GM12878 (cell line): ENCODE data around the gene JHY. TPM values are rescaled to one million over a fixed set of nuclear protein-coding genes. Genes with fewer than 3 reads are reported as not detected.

Experiments used
- ATAC-seq: fragments of 200-7000 bp; cut with Tn5 transposase; 3 replicates; pipeline ENCODE4 v1.9.1; 2020; ENCODE audit warnings: mild to moderate bottlenecking, moderate library complexity
- BruUV-seq: library from RNA; stranded (reverse); fragments of 400-500 nt; replicated peaks from 2 replicates; lab custom pipeline; 2021; lab: Mats Ljungman, UMichigan
- CTCF ChIA-PET: fragments of 300-600 bp; sonication (Branson Sonifier 250); formaldehyde crosslinking; extraction: SDS; loops from one replicate; lab custom pipeline; 2021; ENCODE audit warnings: inconsistent platforms; lab: Yijun Ruan, JAX
- POLR2A ChIA-PET: fragments of 350-600 bp; formaldehyde crosslinking; extraction: SDS; loops from one replicate; lab custom pipeline; 2021; ENCODE audit warnings: inconsistent platforms; lab: Charles Lee
- RAD21 ChIA-PET: fragments of 300-600 bp; sonication (Branson Sonifier 250); formaldehyde crosslinking; loops from one replicate; lab custom pipeline; 2023; ENCODE audit warnings: antibody characterized with exemption; ENCODE audit not compliant: unreplicated experiment; lab: Charles Lee
- SMC1A ChIA-PET: fragments of 300-600 bp; sonication (Branson Sonifier 250); formaldehyde crosslinking; loops from one replicate; lab custom pipeline; 2023; ENCODE audit not compliant: unreplicated experiment, uncharacterized antibody; lab: Charles Lee
- DNase-seq: peaks from one replicate; pipeline ENCODE4 v3.0.0-alpha.2; 2011; ENCODE audit warnings: low read depth, low spot score
- FAIRE-seq: peaks from 3 replicates; lab custom pipeline; 2011; peaks lifted over from hg19 to GRCh38; lab: Jason Lieb, UNC
- H2AFZ ChIP-seq: 2 replicates; pipeline ENCODE4 v1.6.0; 2011; ENCODE audit warnings: low read depth, low read length, control low read depth; ENCODE audit not compliant: control insufficient read depth
- H3K27ac ChIP-seq: 2 replicates; pipeline ENCODE4 v1.5.1; 2011; ENCODE audit warnings: control low read depth; ENCODE audit not compliant: control insufficient read depth, insufficient read depth
- H3K27me3 ChIP-seq, 2 experiments: replicated peaks in 1 of 2; 2 replicates each; pipeline versions ENCODE4 v1.6.0 to v1.6.1; 2011; ENCODE audit warnings: low read length in 1 of 2; ENCODE audit not compliant: control insufficient read depth in 2 of 2, insufficient read depth in 2 of 2
- H3K36me3 ChIP-seq, 2 experiments: 2 replicates each; pipeline ENCODE4 v1.5.1; 2011; ENCODE audit warnings: low read length in 1 of 2; ENCODE audit not compliant: control insufficient read depth in 2 of 2, insufficient read depth in 2 of 2
- H3K4me1 ChIP-seq: 2 replicates; pipeline ENCODE4 v1.6.1; 2011; ENCODE audit warnings: mild to moderate bottlenecking, low read length, moderate library complexity, mixed read lengths; ENCODE audit not compliant: control insufficient read depth, insufficient read depth
- H3K4me2 ChIP-seq: 2 replicates; pipeline ENCODE4 v1.6.0; 2011; ENCODE audit warnings: control low read depth; ENCODE audit not compliant: control insufficient read depth, insufficient read depth
- H3K4me3 ChIP-seq: fragments of 200-600 bp; sonication (generic); 2 replicates; pipeline ENCODE4 v1.5.1; 2016
- H3K79me2 ChIP-seq: 2 replicates; pipeline ENCODE4 v1.6.0; 2011; ENCODE audit warnings: low read length; ENCODE audit not compliant: control insufficient read depth, insufficient read depth
- H3K9ac ChIP-seq: 2 replicates; pipeline ENCODE4 v1.8.0; 2011; ENCODE audit warnings: low read length, control low read depth, mixed read lengths; ENCODE audit not compliant: control insufficient read depth, insufficient read depth
- H3K9me3 ChIP-seq: replicated peaks from 3 replicates; pipeline ENCODE4 v1.5.1; 2011; ENCODE audit warnings: mild to moderate bottlenecking, low read length; ENCODE audit not compliant: control insufficient read depth, insufficient read depth
- H4K20me1 ChIP-seq: 2 replicates; pipeline ENCODE4 v1.6.0; 2011; ENCODE audit not compliant: control insufficient read depth, insufficient read depth
- BCL11A ChIP-seq: IDR thresholded peaks from 2 replicates; pipeline ENCODE4 v1.6.1; 2011; ENCODE audit warnings: low read depth, low read length
- ETV6 ChIP-seq, 2 experiments: fragments of 450-650 bp in 1 of 2; IDR thresholded peaks in 1 of 2; conservative IDR thresholded peaks in 1 of 2; 2 replicates each; pipeline ENCODE4 v1.6.1; 2014; ENCODE audit warnings: antibody characterized with exemption in 1 of 2, borderline replicate concordance in 1 of 2, low read depth in 1 of 2, mild to moderate bottlenecking in 1 of 2, moderate library complexity in 1 of 2
- FOS ChIP-seq: IDR thresholded peaks from 3 replicates; pipeline ENCODE4 v1.6.1; 2011; ENCODE audit warnings: borderline replicate concordance; ENCODE audit not compliant: insufficient read length; ENCODE audit errors: extremely low read depth
- LARP7 ChIP-seq: fragments of 450-650 bp; IDR thresholded peaks from 2 replicates; pipeline ENCODE4 v1.6.1; 2017; ENCODE audit warnings: mild to moderate bottlenecking
- MTA2 ChIP-seq: fragments of 450-650 bp; IDR thresholded peaks from 2 replicates; pipeline ENCODE4 v1.6.1; 2016; ENCODE audit warnings: low read depth, mild to moderate bottlenecking, moderate library complexity
- MYC ChIP-seq: IDR thresholded peaks from 2 replicates; pipeline ENCODE4 v1.6.1; 2011; ENCODE audit warnings: mild to moderate bottlenecking, low read length, moderate library complexity, inconsistent platforms; ENCODE audit not compliant: insufficient read depth, insufficient replicate concordance, insufficient read length, severe bottlenecking
- NFIC ChIP-seq: IDR thresholded peaks from 2 replicates; pipeline ENCODE4 v1.6.1; 2012; ENCODE audit warnings: low read depth, mild to moderate bottlenecking, inconsistent platforms, low read length, moderate library complexity
- NFYB ChIP-seq: IDR thresholded peaks from 2 replicates; pipeline ENCODE4 v1.6.1; 2011; ENCODE audit warnings: low read depth, mild to moderate bottlenecking, low read length, improper control_type of control experiment, moderate library complexity; ENCODE audit not compliant: insufficient read depth
- NR2C2 ChIP-seq: IDR thresholded peaks from 2 replicates; pipeline ENCODE4 v1.6.1; 2011; ENCODE audit warnings: borderline replicate concordance, low read depth; ENCODE audit not compliant: control insufficient read depth, insufficient read length
- NR2F1 ChIP-seq: fragments of 450-650 bp; conservative IDR thresholded peaks from 2 replicates; pipeline ENCODE4 v1.6.1; 2017; ENCODE audit warnings: mild to moderate bottlenecking
- RCOR1 ChIP-seq: conservative IDR thresholded peaks from 2 replicates; pipeline ENCODE4 v1.6.1; 2012; ENCODE audit warnings: low read depth, low read length, improper control_type of control experiment
- RELA ChIP-seq: fragments of 450-650 bp; IDR thresholded peaks from 2 replicates; pipeline ENCODE4 v1.8.0; 2014; ENCODE audit warnings: borderline replicate concordance; ENCODE audit not compliant: partially characterized antibody
- SMC3 ChIP-seq: IDR thresholded peaks from 2 replicates; pipeline ENCODE4 v1.6.1; 2011; ENCODE audit warnings: low read length, improper control_type of control experiment, borderline replicate concordance
- SP1 ChIP-seq: IDR thresholded peaks from one replicate; pipeline ENCODE4 v1.6.1; 2011; ENCODE audit warnings: low read depth, low read length
- SREBF1 ChIP-seq: IDR thresholded peaks from 2 replicates; pipeline ENCODE4 v1.6.1; 2012; ENCODE audit warnings: mild to moderate bottlenecking, low read length
- USF2 ChIP-seq: IDR thresholded peaks from 2 replicates; pipeline ENCODE4 v1.6.1; 2011; ENCODE audit warnings: low read depth, low read length, improper control_type of control experiment, borderline replicate concordance
- ZBED1 ChIP-seq: IDR thresholded peaks from 2 replicates; pipeline ENCODE4 v1.6.1; 2016; ENCODE audit warnings: borderline replicate concordance
- ZSCAN29 ChIP-seq: fragments of 450-650 bp; IDR thresholded peaks from 2 replicates; pipeline ENCODE4 v1.6.1; 2017; ENCODE audit warnings: mild to moderate bottlenecking, moderate library complexity
- WGBS: methylation state at CpG from one replicate; pipeline ENCODE4 v1.1.6; 2016; ENCODE audit warnings: low lambda C conversion rate; ENCODE audit not compliant: insufficient replicate concordance, insufficient coverage; ENCODE audit errors: missing lambda C conversion rate; 5-methylcytosine and 5-hydroxymethylcytosine counted together
- in situ Hi-C: fragments of 300-500 bp; cut with MboI; formaldehyde crosslinking; loops from 9 replicates; pipeline ENCODE4 v1.14.3; 2018; ENCODE audit warnings: mixed read lengths
- intact Hi-C: fragments of 100-400 bp; cut with micrococcal nuclease; formaldehyde crosslinking; loops from one replicate; pipeline ENCODE4 v1.14.2; 2022; ENCODE audit not compliant: unreplicated experiment
- polyA plus RNA-seq, 11 experiments: library from polyadenylated mRNA; depleted of rRNA in 4 of 11; unstranded in 6 of 11; stranded (reverse) in 5 of 11; fragments of >200 nt; fragmentation: Nextera tagmentation in 4 of 11; fragmentation: Illumina TruSeq in 1 of 11; extraction: Ambion mirVana in 4 of 11; extraction: Trizol in 1 of 11; gene quantifications; 1 replicate in 1 of 11; 2 replicates in 10 of 11; pipeline versions ENCODE4 v1.2.1 to v1.2.3, GENCODE V29; 2011 to 2016; ENCODE audit warnings: inconsistent platforms in 2 of 11, missing spikeins in 2 of 11, low read depth in 1 of 11
- total RNA-seq, 4 experiments: library from RNA; depleted of rRNA in 3 of 4; stranded (reverse); fragments of >200 nt in 3 of 4; fragmentation: Illumina TruSeq in 1 of 4; extraction: Trizol in 1 of 4; gene quantifications; 2 replicates each; pipeline versions ENCODE4 v1.2.1 to v1.2.3, GENCODE V29; 2013 to 2021
- TF ChIP-seq, protein P1 (sequence below): fragments of 450-650 bp; IDR thresholded peaks from 2 replicates; pipeline ENCODE4 v1.6.1; 2017; ENCODE audit warnings: antibody characterized with exemption, mild to moderate bottlenecking, moderate library complexity
- TF ChIP-seq, protein P2 (sequence below): fragments of 450-650 bp; IDR thresholded peaks from 2 replicates; pipeline ENCODE4 v1.6.1; 2016; ENCODE audit warnings: mild to moderate bottlenecking

The JHY gene
- total and polyA plus RNA-seq, 10 of the 15 experiments (the other 5 are each of a cell fraction or from before 2014, with no cell fraction given): 0.90 to 7.1 (median 5.5) TPM

DNA sequence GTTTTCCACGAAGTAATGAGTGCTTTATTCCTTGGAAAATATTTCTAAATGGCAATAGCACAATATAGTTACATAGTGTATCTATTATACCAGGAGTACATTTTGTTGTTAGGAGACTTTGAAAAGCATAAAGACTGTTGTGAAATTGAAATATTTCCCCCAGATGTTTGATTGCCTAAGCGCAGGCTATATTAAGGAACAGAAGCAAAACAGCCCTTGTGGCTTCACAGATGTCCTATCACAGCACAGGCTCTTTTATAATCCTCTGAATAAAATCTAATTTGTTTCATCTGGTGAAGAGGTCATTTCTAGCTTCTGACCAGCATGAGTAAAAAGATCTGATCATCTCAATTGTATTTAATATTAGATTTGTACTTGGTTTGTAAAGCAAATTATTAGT is 50.9 kb downstream of the JHY start (continued):
- TF ChIP-seq, protein P1, sequence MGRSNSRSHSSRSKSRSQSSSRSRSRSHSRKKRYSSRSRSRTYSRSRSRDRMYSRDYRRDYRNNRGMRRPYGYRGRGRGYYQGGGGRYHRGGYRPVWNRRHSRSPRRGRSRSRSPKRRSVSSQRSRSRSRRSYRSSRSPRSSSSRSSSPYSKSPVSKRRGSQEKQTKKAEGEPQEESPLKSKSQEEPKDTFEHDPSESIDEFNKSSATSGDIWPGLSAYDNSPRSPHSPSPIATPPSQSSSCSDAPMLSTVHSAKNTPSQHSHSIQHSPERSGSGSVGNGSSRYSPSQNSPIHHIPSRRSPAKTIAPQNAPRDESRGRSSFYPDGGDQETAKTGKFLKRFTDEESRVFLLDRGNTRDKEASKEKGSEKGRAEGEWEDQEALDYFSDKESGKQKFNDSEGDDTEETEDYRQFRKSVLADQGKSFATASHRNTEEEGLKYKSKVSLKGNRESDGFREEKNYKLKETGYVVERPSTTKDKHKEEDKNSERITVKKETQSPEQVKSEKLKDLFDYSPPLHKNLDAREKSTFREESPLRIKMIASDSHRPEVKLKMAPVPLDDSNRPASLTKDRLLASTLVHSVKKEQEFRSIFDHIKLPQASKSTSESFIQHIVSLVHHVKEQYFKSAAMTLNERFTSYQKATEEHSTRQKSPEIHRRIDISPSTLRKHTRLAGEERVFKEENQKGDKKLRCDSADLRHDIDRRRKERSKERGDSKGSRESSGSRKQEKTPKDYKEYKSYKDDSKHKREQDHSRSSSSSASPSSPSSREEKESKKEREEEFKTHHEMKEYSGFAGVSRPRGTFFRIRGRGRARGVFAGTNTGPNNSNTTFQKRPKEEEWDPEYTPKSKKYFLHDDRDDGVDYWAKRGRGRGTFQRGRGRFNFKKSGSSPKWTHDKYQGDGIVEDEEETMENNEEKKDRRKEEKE: no peak
- TF ChIP-seq ETV6 (conservative IDR thresholded peaks at IDR 0.05 in 1 of 2, IDR thresholded peaks at IDR 0.05 in 1 of 2; ENCODE audit: borderline replicate concordance in 1 of 2, low read depth in 1 of 2): no peak
- no peak for TF ChIP-seq USF2
- TF ChIP-seq, protein P2, sequence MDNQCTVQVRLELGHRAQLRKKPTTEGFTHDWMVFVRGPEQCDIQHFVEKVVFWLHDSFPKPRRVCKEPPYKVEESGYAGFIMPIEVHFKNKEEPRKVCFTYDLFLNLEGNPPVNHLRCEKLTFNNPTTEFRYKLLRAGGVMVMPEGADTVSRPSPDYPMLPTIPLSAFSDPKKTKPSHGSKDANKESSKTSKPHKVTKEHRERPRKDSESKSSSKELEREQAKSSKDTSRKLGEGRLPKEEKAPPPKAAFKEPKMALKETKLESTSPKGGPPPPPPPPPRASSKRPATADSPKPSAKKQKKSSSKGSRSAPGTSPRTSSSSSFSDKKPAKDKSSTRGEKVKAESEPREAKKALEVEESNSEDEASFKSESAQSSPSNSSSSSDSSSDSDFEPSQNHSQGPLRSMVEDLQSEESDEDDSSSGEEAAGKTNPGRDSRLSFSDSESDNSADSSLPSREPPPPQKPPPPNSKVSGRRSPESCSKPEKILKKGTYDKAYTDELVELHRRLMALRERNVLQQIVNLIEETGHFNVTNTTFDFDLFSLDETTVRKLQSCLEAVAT: no peak
- TF ChIP-seq, all 136 proteins: peak for 0

DNA sequence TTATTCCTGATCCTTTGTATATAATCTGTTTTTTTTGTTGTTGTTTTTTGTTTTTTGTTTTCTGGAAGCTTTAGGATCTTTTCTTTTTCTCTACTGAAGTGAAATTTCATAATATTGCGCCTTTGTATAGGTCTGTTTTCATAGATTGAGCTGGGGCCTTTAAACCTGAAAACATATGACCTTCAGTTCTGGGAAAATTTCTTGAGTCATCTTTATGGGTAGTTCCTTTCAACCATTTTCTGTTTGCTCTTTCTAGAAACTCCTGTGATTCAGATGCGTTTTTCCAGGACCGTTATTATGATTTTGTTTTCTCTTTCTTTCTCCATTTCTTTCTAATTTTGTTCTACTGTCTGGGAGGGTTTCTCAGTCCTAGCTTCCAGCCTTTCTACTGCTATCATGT is 55.4 kb downstream of the JHY start:
- Histone ChIP-seq H2AFZ (no peak overlapping the region), H3K27me3 (no peaks in the 10 kb centered on the region), H3K27ac (no peak overlapping the region), H3K9me3 (no peaks in the 10 kb centered on the region), H4K20me1 (no peaks in the 10 kb centered on the region), H3K79me2 (no peaks in the 10 kb centered on the region), H3K9ac (no peak overlapping the region), H3K4me2 (no peak overlapping the region), H3K36me3 (no peaks in the 10 kb centered on the region), H3K4me1 (no peaks in the 10 kb centered on the region), H3K4me3 (no peak overlapping the region)
- in situ Hi-C loops (no loop called here), intact Hi-C loops (no loop called here)
- CTCF ChIA-PET: no interaction called here
- BruUV-seq: no TSS peak
- RAD21 ChIA-PET: no interaction called here
- 68% methylated on average over 3 of the region's 3 CpGs for WGBS
- ATAC-seq (no peak), DNase-seq (no peak), FAIRE-seq (no peak)
- SMC1A ChIA-PET: no interaction called here
- POLR2A ChIA-PET: no interaction called here
- TF ChIP-seq ZSCAN29 (no peak), NFIC (no peak), MYC (no peak), SMC3 (no peak), RELA (no peak), MTA2 (no peak), NR2F1 (no peak), BCL11A (no peak), RCOR1 (no peak), NFYB (no peak), ZBED1 (no peak), SP1 (no peak), FOS (no peak), LARP7 (no peak), SREBF1 (no peak), NR2C2 (no peak)
